Astrocyte (in vitro differentiated cells and primary cell): Measurements from ENCODE around the gene NINJ1.

Experiments
- CTCF ChIP-seq: IDR thresholded peaks from 2 replicates; pipeline ENCODE4 v1.5.1; 2011; ENCODE audit warnings: low read depth, mild to moderate bottlenecking, inconsistent platforms, low read length, moderate library complexity; ENCODE audit not compliant: insufficient read depth
- EZH2 ChIP-seq: IDR thresholded peaks from 2 replicates; pipeline ENCODE4 v1.6.1; 2012; ENCODE audit warnings: mild to moderate bottlenecking, low read length, inconsistent platforms; ENCODE audit not compliant: insufficient read depth

DNA sequence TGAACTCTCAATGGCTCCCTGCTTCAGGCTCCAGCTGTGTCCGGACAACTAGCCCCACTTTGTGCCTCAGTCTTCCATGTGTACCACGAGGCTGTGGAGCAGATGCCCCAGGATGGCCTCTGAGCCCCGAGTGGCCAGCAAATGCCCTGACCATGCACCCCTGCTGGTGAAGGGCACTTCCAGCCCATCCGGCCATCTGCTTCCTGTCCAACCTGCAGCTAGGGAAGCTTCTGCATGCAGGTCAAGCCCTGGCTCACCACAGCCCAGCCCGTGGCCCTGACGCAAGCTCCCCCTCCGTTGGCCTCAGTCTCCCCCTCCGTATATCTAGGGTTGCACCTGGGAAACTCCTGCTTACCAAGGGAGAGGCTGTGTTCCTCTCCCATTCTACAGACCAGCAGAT is 4.8 kb downstream of the NINJ1 start:
- no peak for TF ChIP-seq EZH2
- no peak for TF ChIP-seq CTCF
